Measurements from ENCODE around the gene SLC12A3.

SLC12A3 gene

DNA sequence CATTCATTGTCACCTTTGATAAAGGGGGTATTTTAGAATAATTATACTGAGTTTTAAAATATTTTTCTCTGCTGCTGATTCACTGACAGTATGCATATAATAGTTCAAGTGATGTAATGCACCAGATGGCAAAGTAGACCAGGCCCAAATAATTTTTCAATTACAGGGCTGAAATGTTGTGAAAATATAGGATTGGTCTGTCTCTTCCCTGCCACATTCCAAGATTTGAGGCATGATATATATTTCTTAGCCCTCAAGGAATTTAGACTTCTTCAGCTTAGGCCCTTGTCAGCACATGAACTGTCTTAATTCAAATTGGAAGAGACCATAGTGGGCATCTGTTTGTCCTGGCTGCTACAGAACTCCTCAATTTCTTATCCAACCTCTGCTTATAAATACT, 39.2 kb upstream of the SLC12A3 start:
- no peak for TF ChIP-seq CTCF (IDR thresholded peaks at IDR 0.05; ENCODE audit: low read depth, low read length, missing control alignments)
- H3K4me3 ChIP-seq (ENCODE audit: low read depth, low read length): no peak overlapping the region
- DNase-seq (ENCODE audit: low read depth): no peak

GRCh38 chr16:56828647-56829046, 36.4 kb upstream of the SLC12A3 start:
- DNase-seq (ENCODE audit: low read depth): no peak
- no peak for TF ChIP-seq CTCF (IDR thresholded peaks at IDR 0.05; ENCODE audit: low read depth, low read length, missing control alignments)

DNA sequence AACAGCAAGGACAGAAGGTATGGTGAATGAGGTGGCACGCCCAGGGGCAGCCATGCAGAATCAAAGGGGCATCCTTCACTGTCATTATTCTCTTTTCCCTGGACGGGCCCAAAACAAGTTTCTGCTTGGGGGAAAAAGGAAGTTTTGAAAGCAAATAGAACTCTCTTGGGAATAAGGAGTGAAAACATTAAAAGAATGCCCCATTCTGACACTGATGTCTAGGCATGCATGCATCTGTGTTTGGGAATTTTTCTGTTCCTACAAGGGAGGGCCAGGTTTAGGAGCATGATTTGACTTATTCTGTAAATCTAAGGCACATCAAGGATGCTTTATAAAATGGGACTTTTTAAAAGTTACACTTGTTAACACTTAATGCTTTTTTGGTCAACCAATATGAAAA, 34.3 kb upstream of the SLC12A3 start:
- no peak for TF ChIP-seq CTCF (IDR thresholded peaks at IDR 0.05; ENCODE audit: low read depth, low read length, missing control alignments)
- H3K4me3 ChIP-seq (ENCODE audit: low read depth, low read length): no peak overlapping the region
- no peak for DNase-seq (ENCODE audit: low read depth)

More at GRCh38 chr16:56828647-56829046, 36.4 kb upstream of the SLC12A3 start:
- no peak overlapping the region for H3K4me3 ChIP-seq (ENCODE audit: low read depth, low read length)

GRCh38 chr16:56832768-56833167, 32.2 kb upstream of the SLC12A3 start:
- TF ChIP-seq CTCF (IDR thresholded peaks at IDR 0.05; ENCODE audit: low read depth, low read length, missing control alignments): no peak
- no peak for DNase-seq (ENCODE audit: low read depth)
- H3K4me3 ChIP-seq (ENCODE audit: low read depth, low read length): no peak overlapping the region

GRCh38 chr16:56833243-56833970, 31.6 kb upstream of the SLC12A3 start:
- DNase-seq (ENCODE audit: low read depth): no peak
- TF ChIP-seq CTCF (IDR thresholded peaks at IDR 0.05; ENCODE audit: low read depth, low read length, missing control alignments): no peak
- H3K4me3 ChIP-seq (ENCODE audit: low read depth, low read length): no peak overlapping the region

DNA sequence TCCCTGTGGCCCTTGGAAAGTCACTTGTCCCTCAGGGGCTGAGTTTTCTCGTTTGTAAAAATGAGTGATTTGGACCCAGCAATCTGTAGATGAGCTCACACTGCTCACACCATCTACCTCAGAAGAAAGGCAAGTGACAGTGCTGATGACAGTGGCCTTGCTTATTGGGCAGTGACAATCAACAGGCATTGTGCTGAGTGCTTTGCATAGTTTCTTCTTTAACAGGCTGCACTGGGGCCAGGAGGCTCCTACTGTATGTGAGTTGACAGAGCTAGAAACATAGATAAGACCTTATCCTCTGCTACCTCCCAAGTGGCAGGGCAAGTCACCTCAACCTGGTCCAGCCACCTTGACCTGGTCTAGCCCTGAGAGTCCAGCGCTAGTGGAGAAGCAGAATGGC, 29.7 kb upstream of the SLC12A3 start:
- DNase-seq (ENCODE audit: low read depth): no peak
- no peak for TF ChIP-seq CTCF (IDR thresholded peaks at IDR 0.05; ENCODE audit: low read depth, low read length, missing control alignments)
- H3K4me3 ChIP-seq (ENCODE audit: low read depth, low read length): no peak overlapping the region
